ENCODE data around the gene PEX14.

Gene PEX14

DNA sequence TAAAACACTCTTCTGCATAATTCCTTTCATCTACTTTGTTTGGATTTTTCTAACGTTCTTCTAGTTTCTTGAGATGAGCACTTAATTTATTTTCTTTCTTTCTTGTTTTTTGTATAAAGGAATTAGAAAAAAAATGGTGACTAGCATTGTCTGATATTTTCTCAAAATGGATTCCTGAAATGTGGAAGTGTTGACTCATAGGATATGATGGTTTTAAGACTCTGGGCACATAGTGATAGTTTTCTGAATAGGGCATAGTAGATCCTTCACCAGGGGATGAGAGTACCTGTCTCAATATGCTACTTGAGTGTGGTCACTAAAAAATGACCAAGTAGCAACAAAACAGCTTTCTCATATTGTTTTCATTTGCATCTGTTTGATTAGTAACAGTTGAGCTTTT is 100.9 kb downstream of the PEX14 start:
- no peak for DNase-seq (ENCODE audit: low read depth)

DNA sequence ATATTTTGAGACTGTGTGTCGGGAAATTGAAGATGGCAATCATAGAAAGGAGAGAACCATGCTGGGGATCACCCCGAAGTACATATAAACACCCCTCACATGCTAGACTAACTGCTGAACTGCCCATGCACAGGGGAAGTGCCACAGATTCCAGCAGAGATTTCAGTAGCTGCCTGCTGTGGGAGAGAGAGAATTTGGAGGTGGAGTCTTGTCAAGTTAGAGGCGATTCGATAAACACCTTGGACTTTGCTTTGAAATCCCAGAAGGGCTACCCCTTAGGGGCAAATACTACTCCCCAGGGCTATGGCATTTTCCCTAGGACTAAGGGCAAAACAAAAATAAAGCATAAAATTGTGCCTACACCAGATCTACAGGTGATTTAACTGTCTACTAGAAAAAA is 103.3 kb downstream of the PEX14 start:
- DNase-seq (ENCODE audit: low read depth): no peak
- no peak overlapping the region for H3K4me3 ChIP-seq (ENCODE audit: low read depth, low read length)

More for the DNA sequence above, 100.9 kb downstream of the PEX14 start:
- H3K4me3 ChIP-seq (ENCODE audit: low read depth, low read length): no peak overlapping the region

DNA sequence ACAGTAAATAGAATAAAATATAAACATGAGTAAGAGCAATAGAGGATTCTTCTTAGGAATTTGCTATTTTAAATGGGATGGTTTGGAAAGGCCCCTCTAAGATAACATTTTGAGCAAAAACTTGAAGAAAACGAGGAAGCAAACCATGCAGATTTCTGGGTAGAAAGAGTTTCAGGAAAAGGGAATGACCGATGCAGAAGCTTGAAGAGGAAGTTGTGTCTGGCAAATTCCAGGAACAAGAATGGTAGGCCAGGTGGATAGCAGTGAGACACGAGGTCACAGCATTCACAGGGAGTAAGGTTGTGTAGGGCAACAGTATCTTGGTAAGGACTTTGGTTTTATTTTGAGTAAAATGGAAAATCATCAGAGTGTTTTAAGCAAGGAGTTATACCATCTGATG is 108.9 kb downstream of the PEX14 start:
- H3K4me3 ChIP-seq (ENCODE audit: low read depth, low read length): no peak overlapping the region
- DNase-seq (ENCODE audit: low read depth): no peak

DNA sequence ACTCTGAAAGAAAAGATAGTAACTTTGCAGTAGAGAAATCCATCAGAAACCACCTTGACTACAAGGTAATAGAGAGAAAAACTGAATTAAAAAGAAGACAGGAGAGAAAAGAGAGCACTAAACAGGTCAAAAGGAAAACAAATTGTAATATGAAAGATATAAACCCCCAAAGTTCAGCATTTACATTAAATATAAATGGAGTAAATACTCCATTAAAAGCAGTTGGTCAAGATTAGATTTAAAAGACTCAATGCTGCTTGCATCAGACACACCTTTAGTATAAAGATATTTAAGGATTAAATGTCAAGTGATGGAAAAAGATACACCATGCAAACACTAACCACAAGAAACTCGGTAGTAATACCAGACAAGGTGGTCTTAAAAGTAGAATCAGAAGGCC is 110.5 kb downstream of the PEX14 start:
- DNase-seq (ENCODE audit: low read depth): no peak
- no peak overlapping the region for H3K4me3 ChIP-seq (ENCODE audit: low read depth, low read length)

DNA sequence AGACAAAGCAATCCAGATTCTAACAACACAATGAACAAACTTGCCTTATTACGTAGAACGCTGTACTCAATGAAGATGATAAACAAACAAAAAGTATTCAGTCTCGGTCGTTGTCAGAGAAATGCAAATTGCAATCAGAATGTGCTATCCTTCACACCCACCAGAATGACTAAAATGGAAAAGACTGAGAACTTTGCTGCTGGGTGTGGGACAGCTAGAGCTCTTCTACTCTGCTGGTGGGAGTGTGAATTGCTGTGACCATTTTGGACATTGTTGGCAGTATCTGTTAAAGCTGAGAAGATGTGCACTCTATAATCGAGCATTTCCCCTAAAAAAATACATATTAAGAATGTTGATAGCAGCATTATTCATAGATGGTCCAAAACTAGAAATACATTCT is 111.4 kb downstream of the PEX14 start:
- DNase-seq (ENCODE audit: low read depth): no peak

DNA sequence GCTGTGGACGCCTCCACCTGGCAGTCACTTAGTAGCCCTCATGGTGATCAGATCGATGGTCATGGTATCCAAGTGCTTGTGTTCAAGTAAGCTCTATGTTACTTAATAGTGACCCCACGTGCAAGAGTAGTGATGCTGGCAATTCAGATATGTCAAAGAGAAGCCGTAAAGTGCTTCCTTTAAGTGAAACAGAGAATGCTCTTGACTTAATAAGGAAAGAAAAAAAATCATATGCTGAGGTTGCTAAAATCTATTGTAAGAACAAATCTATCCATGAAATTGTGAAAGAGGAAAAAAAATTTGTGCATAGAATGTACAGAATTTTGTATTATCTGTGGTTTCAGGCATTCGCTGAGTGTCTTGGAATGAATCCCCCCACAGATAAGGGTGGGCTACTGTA is 113.9 kb downstream of the PEX14 start:
- DNase-seq (ENCODE audit: low read depth): no peak
- no peak overlapping the region for H3K4me3 ChIP-seq (ENCODE audit: low read depth, low read length)

More for the DNA sequence above, 111.4 kb downstream of the PEX14 start:
- H3K4me3 ChIP-seq (ENCODE audit: low read depth, low read length): no peak overlapping the region

DNA sequence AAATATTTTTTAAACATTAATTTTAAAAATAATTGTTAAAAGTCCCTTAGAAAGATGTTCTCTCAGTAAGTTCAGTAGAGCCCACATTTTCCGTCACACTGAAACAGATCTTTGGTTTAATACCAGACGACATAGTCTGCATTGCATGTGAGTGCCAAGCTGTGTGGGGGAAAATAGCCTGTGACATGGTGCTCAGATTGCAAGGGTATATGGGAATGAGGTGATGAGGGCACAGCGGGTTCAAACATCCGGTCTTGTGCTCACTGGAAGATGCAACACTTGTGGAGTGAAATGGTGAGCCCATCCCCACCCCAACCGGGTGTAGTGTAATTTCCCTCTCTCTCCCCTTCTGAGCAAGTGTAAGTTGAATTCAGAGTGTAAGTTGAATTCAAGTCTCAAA is 114.3 kb downstream of the PEX14 start:
- no peak overlapping the region for H3K4me3 ChIP-seq (ENCODE audit: low read depth, low read length)
- DNase-seq (ENCODE audit: low read depth): no peak

DNA sequence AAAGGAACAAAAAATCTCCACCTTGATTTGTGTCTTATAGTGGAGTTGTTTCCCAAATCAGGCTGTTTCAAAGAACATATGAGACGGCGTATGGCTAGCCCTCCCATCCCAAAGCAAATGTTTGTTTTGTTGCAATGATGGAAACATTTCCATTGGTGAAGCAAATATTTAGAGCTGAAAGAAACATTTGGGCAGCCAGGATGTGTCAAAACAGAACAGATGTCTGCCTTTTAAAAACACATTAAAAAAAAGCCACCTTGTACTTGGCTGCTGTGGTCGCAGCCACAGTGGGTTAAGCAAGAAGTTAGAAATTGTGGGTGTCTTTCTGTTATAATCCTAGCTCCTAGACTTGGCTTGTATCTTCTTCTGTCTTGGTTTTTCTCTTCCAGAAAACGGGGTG is 116.3 kb downstream of the PEX14 start:
- H3K4me3 ChIP-seq (ENCODE audit: low read depth, low read length): no peak overlapping the region
- DNase-seq (ENCODE audit: low read depth): no peak

DNA sequence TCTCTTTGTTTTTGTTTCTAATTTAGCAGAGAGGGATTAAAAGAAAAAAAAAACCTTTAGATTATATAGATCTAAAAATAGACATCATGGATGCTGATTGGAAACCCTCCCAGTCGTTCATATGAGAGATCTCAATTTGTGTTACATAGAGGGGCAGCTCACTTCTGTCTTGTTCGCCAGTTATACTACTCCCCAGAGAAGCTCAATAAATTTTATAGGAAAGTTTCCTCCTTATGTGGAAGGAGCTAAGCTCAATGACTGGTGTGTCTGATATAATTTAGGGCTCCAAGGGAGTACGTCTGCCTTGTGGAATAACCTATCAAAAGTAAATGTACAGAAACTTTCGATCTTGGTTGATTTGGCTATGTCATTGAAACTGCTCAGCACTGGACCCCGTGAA is 117.6 kb downstream of the PEX14 start:
- DNase-seq (ENCODE audit: low read depth): no peak

DNA sequence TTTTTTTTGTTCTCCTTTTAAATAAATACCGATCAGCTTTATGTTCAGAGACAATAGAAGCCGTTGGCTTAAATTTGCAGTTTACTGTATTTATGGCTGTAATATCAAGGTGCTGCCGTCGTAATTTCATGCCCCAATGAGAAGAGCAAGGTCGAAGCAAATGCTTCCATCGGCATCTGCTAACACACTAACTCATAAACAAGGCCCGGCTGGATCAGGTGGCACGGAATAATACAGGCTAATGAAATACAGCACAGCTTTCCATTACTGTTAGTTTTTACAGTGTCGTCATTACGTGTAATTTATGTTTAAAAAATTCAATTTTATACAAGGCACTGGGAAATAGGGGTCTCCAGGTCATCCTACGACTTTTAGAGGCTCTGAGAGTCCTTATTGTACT is 119.0 kb downstream of the PEX14 start:
- DNase-seq (ENCODE audit: low read depth): no peak
- H3K4me3 ChIP-seq (ENCODE audit: low read depth, low read length): no peak overlapping the region

More for the DNA sequence above, 117.6 kb downstream of the PEX14 start:
- H3K4me3 ChIP-seq (ENCODE audit: low read depth, low read length): no peak overlapping the region

DNA sequence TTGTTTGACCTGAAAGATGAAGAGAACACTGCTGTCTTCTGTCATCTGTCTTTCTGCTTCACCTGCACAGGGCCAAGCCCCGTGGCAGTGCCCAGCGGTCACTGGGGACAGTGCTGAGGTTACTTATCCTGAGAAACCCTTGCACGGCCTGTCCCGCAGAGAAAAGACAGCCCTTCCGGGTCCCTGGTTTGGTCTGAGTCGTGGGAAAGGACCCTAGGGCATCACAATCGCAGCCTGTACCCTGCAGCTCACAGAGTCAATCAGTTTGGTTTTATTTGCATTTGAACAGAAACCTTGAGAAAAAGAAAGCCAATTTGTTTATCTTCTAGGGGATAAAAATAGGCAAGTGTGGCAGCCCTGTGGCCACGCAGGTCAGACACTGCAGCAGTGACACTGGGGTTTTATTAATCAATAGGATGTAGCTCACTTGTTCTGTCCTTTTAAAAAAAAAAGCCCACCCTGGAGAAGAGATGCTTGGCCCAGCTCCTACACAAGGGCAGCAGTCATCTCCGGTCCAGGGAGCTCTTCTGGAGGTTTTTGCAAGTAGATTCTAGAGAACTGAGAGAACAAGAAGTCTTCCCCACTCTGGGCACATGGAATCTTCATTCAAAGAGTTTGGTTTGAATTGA is 120.0 kb downstream of the PEX14 start:
- no peak overlapping the region for H3K4me3 ChIP-seq (ENCODE audit: low read depth, low read length)
- DNase-seq (ENCODE audit: low read depth): no peak

DNA sequence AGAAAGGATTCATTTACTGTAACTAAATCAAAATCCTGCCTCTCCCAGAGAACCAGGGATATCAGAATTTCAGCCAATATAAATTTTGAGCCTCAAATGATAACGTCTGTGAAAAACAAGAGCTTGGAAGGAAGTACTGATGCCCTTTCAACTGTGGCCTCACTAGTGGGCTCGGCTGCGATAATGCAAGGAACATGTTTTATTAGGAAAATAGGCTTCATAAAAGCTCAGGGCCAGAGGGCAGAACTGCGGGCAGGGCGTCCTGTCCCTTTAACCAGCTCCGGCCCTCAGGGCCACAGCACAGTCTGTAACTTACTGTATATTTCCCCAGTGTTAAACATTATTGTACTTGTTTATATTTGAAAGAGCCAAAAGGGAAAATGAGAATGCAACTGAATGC is 122.0 kb downstream of the PEX14 start:
- no peak overlapping the region for H3K4me3 ChIP-seq (ENCODE audit: low read depth, low read length)
- no peak for DNase-seq (ENCODE audit: low read depth)

DNA sequence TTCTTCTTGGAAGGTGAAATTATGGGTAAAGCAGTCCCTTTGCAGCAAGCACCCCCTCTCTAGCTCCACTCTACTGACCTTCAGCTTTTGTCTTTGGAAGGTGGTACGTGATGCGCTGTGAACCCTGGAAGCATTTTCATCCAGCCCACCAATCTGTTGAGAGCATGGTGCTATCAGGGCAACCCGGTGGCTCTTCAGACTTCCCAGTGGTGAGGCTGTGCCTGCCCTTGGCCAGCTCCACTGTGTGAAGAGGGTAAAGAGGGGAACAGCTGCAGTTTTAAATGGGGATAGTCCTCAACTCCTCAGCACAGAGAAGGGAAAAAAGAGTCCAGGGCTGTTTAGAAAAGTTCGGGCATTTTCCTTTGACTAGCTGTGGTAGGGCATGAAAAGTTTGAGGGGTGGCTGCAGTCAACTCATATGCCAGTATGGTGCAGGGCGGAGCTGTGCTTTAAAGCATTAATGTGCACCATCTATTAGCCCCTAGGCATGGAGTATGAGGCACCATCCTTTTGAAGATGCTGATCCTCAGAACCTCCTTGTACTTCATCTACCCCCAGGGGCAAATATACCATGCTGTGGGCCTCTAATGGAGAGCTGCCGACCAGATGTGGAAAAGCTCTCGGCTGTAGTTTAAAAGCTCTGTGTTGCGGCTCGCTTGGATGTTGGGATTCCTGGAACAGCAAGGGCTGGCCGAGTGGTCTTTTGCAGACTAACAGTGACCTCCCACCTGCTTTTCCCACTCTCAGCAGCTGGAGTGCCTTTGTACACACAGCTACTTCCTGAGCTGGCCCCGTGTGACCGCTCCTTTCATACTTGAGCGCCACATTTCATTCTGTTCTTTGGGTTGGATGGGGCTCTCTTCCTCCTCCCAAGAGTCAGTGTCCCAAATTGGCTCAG is 123.0 kb downstream of the PEX14 start:
- H3K4me3 ChIP-seq (ENCODE audit: low read depth, low read length): no peak overlapping the region
- DNase-seq (ENCODE audit: low read depth): no peak

DNA sequence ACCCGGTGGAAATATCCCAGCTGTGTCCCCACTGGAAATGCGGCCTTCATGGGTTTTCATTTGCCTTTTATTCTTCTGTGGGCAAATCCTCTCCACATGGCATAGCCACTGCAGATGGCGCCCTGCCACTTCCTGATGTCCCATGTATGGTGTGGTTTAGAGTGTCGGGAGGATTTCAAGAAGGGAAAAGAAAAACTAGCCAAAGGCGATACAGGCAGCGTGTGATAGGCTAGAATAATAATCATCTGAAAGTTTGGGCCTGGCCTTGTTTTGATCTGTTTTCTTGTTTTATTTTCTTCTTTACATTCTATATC is 123.6 kb downstream of the PEX14 start:
- no peak overlapping the region for H3K4me3 ChIP-seq (ENCODE audit: low read depth, low read length)
- DNase-seq (ENCODE audit: low read depth): no peak

DNA sequence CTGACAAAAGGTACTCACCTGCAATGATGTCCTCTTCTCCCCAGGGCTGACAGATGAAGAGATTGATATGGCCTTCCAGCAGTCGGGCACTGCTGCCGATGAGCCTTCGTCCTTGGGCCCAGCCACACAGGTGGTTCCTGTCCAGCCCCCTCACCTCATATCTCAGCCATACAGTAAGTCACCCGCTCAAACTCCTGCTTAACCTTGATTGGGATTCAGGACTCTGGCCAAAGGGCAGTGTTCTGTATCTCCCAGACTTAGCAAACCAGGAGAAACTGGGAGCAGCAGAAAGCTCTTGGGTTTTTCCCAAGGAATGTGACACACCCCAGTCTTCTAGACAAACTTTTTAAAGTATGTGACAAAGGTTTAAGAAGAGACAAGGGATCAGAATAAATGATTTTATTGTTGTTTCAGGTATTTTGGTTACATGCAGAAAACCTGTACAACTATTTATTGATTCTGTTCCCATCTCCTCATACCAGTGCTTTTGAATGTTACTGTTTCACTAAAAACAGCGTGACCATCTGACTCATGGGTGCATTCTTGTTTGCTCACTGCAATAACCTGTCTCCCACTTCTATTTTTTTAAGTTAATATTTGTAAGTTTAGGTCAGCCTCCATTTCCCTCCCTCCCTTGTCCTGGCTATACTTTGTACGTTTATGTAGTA is 124.6 kb downstream of the PEX14 start:
- peak; percentile 36 for DNase-seq (ENCODE audit: low read depth)
- no peak overlapping the region for H3K4me3 ChIP-seq (ENCODE audit: low read depth, low read length)

DNA sequence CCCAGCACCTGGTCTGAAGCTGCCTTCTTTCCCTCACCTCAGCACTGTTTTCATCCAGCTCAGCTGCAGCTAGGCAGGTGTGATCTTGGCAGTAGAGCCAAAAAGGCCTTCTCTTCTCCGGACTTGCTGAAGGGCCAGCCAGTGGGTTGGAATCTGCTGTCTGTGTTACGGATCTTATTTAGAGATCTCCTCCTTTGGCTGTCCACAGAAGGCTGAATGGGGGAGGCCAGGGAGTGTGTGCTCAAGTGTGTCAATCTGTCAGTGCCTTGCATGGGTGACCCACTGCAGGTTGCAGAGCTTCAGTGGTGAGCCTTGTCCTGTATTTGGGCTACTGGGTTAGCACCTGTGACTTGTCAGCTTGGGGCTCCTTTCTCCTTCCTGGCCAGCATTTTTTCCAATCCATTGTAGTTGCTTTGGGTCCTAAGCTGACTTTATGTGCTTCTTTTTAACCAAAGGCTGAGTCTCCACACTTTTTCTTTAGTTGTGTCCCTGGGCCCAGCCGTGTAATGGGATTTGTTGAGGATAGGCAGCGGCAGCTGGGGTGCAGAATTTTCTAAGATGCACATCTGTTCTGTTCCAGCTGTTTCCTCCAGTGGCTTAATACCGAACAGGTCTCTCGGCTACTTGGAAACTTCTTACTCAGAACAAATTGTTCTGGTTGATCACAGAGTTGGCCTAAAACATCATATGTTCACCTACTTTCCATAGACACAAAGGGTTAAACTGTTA is 126.8 kb downstream of the PEX14 start:
- no peak overlapping the region for H3K4me3 ChIP-seq (ENCODE audit: low read depth, low read length)
- no peak for DNase-seq (ENCODE audit: low read depth)

DNA sequence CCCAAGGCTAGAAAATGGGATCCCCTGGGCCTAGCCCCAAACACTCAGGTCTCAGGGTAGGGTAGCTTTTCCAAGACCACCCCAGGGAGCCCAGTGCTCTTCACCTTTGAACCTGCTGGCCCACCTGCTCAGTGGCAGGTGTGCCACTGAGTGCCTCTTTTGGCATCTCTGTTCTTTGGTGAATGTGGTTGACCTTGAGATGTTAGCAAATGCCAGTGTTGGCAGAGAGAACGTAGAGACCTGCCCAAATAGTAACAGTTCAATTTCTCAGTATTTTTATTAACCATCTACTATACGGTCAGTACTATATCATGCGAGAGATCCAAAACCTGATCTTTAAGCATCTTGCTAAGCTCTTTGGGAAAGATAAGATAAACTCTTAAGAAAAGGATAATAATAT is 128.2 kb downstream of the PEX14 start:
- DNase-seq (ENCODE audit: low read depth): no peak
- no peak overlapping the region for H3K4me3 ChIP-seq (ENCODE audit: low read depth, low read length)

DNA sequence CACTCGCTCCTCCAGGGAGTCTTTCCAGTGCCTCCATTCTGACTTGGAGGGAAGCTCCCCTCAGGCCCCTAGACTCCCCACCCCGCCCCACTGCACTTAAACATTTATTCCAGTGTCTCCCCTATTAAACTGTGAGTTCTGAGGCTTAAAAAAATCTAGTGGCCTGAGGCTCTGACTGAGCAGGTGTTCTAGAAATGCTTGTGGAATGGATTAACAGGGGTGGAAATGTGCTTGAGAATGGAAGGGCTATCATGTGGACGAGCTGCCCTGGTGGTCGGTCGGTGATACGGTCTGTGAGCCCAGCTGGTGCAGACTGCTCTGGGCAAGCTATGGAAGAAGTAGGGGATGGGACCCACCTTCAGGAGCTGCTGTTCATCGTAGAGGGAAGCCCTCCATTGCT is 130.2 kb downstream of the PEX14 start:
- DNase-seq (ENCODE audit: low read depth): no peak

DNA sequence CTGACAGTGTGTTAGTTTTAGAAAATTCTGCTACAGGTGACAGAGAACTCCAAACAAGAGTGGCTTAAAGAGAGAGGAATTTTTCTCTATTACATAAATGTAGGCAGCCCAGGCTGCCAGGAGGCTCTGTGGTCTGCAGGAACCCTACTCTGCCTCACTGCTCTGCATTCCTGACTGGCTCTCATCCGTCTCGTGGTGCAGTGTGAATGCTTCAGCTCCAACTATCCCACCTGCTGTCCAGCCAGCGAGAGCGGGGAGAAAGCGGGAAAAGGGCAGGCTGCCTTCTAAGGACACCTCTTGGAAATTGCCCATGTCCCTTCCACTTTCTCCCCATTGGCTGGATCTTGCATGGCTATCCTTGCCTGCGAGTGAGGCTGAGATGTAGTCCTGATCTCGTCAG is 131.3 kb downstream of the PEX14 start:
- no peak for DNase-seq (ENCODE audit: low read depth)
- H3K4me3 ChIP-seq (ENCODE audit: low read depth, low read length): no peak overlapping the region

More for the DNA sequence above, 130.2 kb downstream of the PEX14 start:
- H3K4me3 ChIP-seq (ENCODE audit: low read depth, low read length): no peak overlapping the region

DNA sequence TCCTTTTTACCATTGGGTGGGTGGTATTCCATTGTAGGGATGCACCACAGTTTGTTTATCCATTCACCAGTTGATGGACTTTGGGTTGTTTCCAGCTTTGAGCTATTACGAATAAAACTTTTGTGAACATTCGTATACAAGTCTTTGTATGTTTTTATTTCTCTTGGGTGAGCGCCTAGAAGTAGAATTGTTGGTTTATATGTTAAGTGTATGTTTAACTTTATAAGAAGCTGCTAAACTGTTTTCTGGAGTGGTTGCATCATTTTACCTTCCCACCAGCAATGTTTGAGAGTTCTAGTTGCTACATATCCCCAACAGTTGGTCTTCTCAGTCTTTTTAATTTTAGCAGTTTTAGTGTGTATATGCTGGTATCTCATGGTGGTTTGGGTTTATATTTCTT is 132.5 kb downstream of the PEX14 start:
- peak; percentile 15 for DNase-seq (ENCODE audit: low read depth)
- H3K4me3 ChIP-seq (ENCODE audit: low read depth, low read length): no peak overlapping the region

All from skeletal muscle cell (primary cell).